ENCODE measurements around the gene SCN1A. TPM values are rescaled to one million over a fixed set of nuclear protein-coding genes. Genes with fewer than 3 reads are reported as not detected.

The SCN1A gene
- total RNA-seq, 1 donor from 2014 or later: not detected

GRCh38 chr2:166128156-166128505, 311 bp upstream of the SCN1A start:
- Histone ChIP-seq H3K27me3 (no peaks in the 10 kb centered on the region), H3K9me3 (no peaks in the 10 kb centered on the region), H3K36me3 (no peaks in the 10 kb centered on the region), H3K4me1 (no peaks in the 10 kb centered on the region), H3K4me3 (no peak overlapping the region), H3K27ac (no peak overlapping the region)
- no peak for DNase-seq (ENCODE audit: extremely low spot score in 2 of 2)
- TF ChIP-seq CTCF (IDR thresholded peaks at IDR 0.05) (no peak), POLR2A (IDR thresholded peaks at IDR 0.05) (no peak), POLR2AphosphoS5 (IDR thresholded peaks at IDR 0.05; ENCODE audit: insufficient read depth in 1 of 2, low read depth in 1 of 2) (no peak)
- intact Hi-C loops (cut with DNase I): no loop called here

GRCh38 chr2:166126007-166126639, 1.7 kb downstream of the SCN1A start:
- no peaks in the 10 kb centered on the region for H3K4me1 ChIP-seq
- H3K4me3 ChIP-seq: no peak overlapping the region
- intact Hi-C loops (cut with DNase I): no loop called here
- H3K27ac ChIP-seq: no peak overlapping the region
- H3K9me3 ChIP-seq: no peaks in the 10 kb centered on the region
- H3K27me3 ChIP-seq: no peaks in the 10 kb centered on the region
- TF ChIP-seq CTCF (IDR thresholded peaks at IDR 0.05): no peak
- no peak for TF ChIP-seq POLR2AphosphoS5 (IDR thresholded peaks at IDR 0.05; ENCODE audit: insufficient read depth in 1 of 2, low read depth in 1 of 2)
- no peak for TF ChIP-seq POLR2A (IDR thresholded peaks at IDR 0.05)
- DNase-seq (ENCODE audit: extremely low spot score in 2 of 2): no peak
- H3K36me3 ChIP-seq: no peaks in the 10 kb centered on the region

- TF ChIP-seq POLR2AphosphoS5 (IDR thresholded peaks at IDR 0.05; ENCODE audit: insufficient read depth in 1 of 2, low read depth in 1 of 2) (no peak), CTCF (IDR thresholded peaks at IDR 0.05) (no peak), POLR2A (IDR thresholded peaks at IDR 0.05) (no peak)
- Histone ChIP-seq H3K9me3 (no peaks in the 10 kb centered on the region), H3K27ac (no peak overlapping the region), H3K4me3 (no peak overlapping the region), H3K27me3 (no peaks in the 10 kb centered on the region), H3K36me3 (no peaks in the 10 kb centered on the region), H3K4me1 (no peaks in the 10 kb centered on the region)
- no peak for DNase-seq (ENCODE audit: extremely low spot score in 2 of 2)
- intact Hi-C loops (cut with DNase I): no loop called here
Observed at GRCh38 chr2:166125557-166125956, 2.3 kb downstream of the SCN1A start.

GRCh38 chr2:166118180-166118579, 9.6 kb downstream of the SCN1A start:
- no peak for DNase-seq (ENCODE audit: extremely low spot score in 2 of 2)
- Histone ChIP-seq H3K27me3 (no peaks in the 10 kb centered on the region), H3K4me3 (no peak overlapping the region), H3K27ac (no peak overlapping the region), H3K4me1 (no peaks in the 10 kb centered on the region), H3K36me3 (no peaks in the 10 kb centered on the region), H3K9me3 (no peaks in the 10 kb centered on the region)
- TF ChIP-seq CTCF (IDR thresholded peaks at IDR 0.05) (no peak), POLR2AphosphoS5 (IDR thresholded peaks at IDR 0.05; ENCODE audit: insufficient read depth in 1 of 2, low read depth in 1 of 2) (no peak), POLR2A (IDR thresholded peaks at IDR 0.05) (no peak)
- intact Hi-C loops (cut with DNase I): no loop called here

- no peaks in the 10 kb centered on the region for H3K36me3 ChIP-seq
- H3K4me1 ChIP-seq: no peaks in the 10 kb centered on the region
- intact Hi-C loops (cut with DNase I): no loop called here
- no peak overlapping the region for H3K27ac ChIP-seq
- no peak for DNase-seq (ENCODE audit: extremely low spot score in 2 of 2)
- no peak overlapping the region for H3K4me3 ChIP-seq
- no peaks in the 10 kb centered on the region for H3K27me3 ChIP-seq
- H3K9me3 ChIP-seq: no peaks in the 10 kb centered on the region
- no peak for TF ChIP-seq CTCF (IDR thresholded peaks at IDR 0.05)
- TF ChIP-seq POLR2AphosphoS5 (IDR thresholded peaks at IDR 0.05; ENCODE audit: insufficient read depth in 1 of 2, low read depth in 1 of 2): no peak
- TF ChIP-seq POLR2A (IDR thresholded peaks at IDR 0.05): no peak
Observed at GRCh38 chr2:166117491-166117890, 10.3 kb downstream of the SCN1A start.

All from vagina (tissue), 2 donors.